Progenitor cell of endocrine pancreas (in vitro differentiated cells): Measurements from ENCODE around the gene KIAA0930. TPM values are rescaled to one million over a fixed set of nuclear protein-coding genes. Genes with fewer than 3 reads are reported as not detected.

Experiments used
- DNase-seq: peaks from one replicate; pipeline ENCODE4 v3.0.0; 2021; ENCODE audit warnings: low spot score; ENCODE audit not compliant: unreplicated experiment
- H3K27ac Mint-ChIP-seq: 2 replicates; pipeline ENCODE4 v1.8.0; 2021; ENCODE audit warnings: mild to moderate bottlenecking, moderate library complexity, mixed read lengths
- H3K27me3 Mint-ChIP-seq: 2 replicates; pipeline ENCODE4 v1.8.0; 2021; ENCODE audit warnings: mixed read lengths
- H3K36me3 Mint-ChIP-seq: 2 replicates; pipeline ENCODE4 v1.8.0; 2022; ENCODE audit warnings: mixed read lengths; ENCODE audit not compliant: insufficient read depth
- H3K4me1 Mint-ChIP-seq: 2 replicates; pipeline ENCODE4 v1.8.0; 2021; ENCODE audit warnings: low read depth, mixed read lengths
- H3K4me3 Mint-ChIP-seq: 2 replicates; pipeline ENCODE4 v1.8.0; 2021; ENCODE audit warnings: low read depth, mild to moderate bottlenecking, moderate library complexity, mixed read lengths
- H3K9me3 Mint-ChIP-seq: 2 replicates; pipeline ENCODE4 v1.8.0; 2021; ENCODE audit warnings: low read depth, mixed read lengths
- total RNA-seq: library from RNA; stranded (reverse); gene quantifications from 2 replicates; pipeline ENCODE4 v1.2.1, GENCODE V29; 2021
- TF ChIP-seq, protein P1 (sequence below): fragments of 200-600 bp; sonication (generic); IDR thresholded peaks from one replicate; pipeline ENCODE4 v1.5.0; 2021; ENCODE audit warnings: antibody characterized with exemption, mild to moderate bottlenecking; ENCODE audit not compliant: unreplicated experiment

Gene KIAA0930
- total RNA-seq, 1 donor from 2014 or later, result 45.3 TPM

DNA sequence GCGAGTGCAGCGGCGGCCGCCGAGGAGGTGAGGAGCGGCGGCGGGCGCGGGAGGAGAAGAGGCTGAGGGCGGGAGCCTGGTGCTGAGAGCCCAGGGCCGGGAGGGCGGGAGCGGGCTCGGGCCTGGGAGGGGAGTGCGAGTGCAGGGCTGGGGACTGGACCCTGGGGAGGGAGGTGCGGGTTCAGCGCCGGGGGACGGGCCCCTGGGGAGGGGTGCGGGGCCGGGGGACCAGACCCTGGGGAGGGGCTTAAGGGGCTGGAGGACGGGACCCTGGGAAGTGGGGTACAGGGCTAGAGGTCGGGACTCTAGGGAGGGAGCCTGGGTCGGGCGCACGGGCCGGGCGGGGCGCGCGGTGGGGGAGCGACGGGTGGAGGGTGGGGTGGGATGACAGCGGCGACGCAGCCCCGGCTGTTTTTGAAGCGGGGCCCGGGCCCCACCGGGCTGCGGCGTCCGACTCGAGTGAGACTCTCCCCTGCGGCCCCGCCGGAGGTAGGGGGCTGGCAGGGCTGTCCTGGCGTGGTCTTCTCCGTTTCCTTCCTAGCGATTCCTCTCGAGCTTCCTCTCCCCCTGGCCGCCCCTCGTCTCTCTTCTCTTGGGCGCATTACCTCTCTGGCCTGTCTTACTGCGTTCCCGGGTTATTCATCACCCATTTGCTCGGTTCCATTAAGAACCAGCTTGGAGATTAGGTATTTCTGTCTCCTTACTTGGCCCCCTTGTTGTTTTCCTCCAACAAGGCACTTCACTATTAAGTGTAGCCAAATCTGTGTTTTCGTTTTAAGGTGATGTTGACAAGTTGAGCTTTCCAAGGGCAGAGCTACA lies 76.2 kb downstream of the KIAA0930 start:
- Mint-ChIP-seq H3K9me3 (no peaks in the 10 kb centered on the region), H3K4me1 (peaks cover 26% of the 10 kb centered on the region), H3K27me3 (no peaks in the 10 kb centered on the region), H3K4me3 (peak overlapping the region; percentile 81), H3K27ac (peak overlapping the region; percentile 92), H3K36me3 (peaks cover 3% of the 10 kb centered on the region)
- TF ChIP-seq, protein P1, sequence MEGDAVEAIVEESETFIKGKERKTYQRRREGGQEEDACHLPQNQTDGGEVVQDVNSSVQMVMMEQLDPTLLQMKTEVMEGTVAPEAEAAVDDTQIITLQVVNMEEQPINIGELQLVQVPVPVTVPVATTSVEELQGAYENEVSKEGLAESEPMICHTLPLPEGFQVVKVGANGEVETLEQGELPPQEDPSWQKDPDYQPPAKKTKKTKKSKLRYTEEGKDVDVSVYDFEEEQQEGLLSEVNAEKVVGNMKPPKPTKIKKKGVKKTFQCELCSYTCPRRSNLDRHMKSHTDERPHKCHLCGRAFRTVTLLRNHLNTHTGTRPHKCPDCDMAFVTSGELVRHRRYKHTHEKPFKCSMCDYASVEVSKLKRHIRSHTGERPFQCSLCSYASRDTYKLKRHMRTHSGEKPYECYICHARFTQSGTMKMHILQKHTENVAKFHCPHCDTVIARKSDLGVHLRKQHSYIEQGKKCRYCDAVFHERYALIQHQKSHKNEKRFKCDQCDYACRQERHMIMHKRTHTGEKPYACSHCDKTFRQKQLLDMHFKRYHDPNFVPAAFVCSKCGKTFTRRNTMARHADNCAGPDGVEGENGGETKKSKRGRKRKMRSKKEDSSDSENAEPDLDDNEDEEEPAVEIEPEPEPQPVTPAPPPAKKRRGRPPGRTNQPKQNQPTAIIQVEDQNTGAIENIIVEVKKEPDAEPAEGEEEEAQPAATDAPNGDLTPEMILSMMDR, result no peak
- DNase-seq, result peak; percentile 28

DNA sequence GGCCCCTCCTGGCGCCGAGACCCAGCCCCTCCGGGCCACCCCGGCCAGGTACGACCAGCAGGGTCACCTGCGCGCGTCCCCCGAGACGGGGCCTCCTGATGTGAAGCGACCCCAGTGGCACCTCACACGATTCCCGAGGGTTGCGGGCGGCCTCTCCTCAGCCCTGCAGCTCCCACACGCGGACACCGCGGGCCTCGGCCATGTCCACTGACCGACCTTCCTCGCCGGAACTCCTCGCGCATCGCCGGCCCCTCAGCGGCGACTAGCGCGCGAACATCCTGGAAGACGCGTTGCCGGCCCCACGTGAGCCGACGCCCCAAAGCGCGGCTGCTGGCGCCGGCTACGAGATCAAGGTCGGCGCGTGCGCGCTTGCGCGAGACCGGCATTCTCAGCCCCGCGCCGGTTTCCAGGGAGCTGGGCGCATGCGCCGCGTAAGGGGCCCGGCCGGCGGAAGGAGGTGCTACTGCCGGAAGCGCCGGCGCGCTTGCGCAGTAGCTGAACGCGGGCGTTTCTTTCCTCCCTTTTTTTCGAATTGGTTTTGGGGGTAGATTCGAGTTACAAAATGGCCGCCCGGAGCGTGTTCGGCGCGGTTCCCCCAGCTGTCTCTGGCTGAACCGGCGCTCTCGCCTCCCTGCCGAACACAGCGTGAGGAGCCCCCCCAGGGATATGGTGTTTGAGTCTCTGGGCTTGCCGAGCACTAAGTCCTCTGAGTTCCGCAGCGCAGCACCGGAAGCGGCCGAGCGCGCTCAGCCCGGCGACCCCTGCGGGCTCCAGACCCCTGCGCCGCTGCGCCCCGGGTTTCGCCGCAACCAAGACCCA lies 77.0 kb downstream of the KIAA0930 start, which contains the start of gene NUP50:
TSS of gene NUP50 (plus strand) at position 475 of the 819 bp plus-strand sequence. CDS start 4,253 bp downstream, outside the sequence.
- Mint-ChIP-seq H3K4me3 (peak within 1 kb of the TSS; percentile 81), H3K36me3 (peaks cover 3% of the 10 kb centered on the region), H3K9me3 (no peaks in the 10 kb centered on the region), H3K27me3 (no peaks in the 10 kb centered on the region), H3K4me1 (peaks cover 29% of the 10 kb centered on the region), H3K27ac (peak within 1 kb of the TSS; percentile 98)
- TF ChIP-seq, protein P1, result peak; percentile 5
- DNase-seq, result peak; percentile 94

DNA sequence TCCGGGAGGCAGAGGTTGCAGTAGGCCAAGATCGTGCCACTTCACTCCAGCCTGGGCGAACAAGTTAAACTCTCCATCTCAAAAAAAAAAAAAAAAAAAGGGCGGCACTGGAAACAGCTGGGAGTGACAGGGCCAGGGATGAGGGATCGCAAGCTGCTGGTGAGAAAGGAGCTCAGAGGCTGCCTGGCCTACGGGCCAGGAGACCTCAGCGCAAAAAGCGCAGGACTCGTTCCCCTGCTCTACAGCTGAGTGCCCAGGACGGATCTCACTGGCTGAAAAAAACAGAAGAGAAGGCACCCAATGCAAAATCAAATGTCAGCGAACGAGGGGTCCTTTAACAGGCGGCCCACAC lies 77.6 kb downstream of the KIAA0930 start:
- DNase-seq, result no peak
- Mint-ChIP-seq H3K27ac (peak overlapping the region; percentile 98), H3K4me3 (peak overlapping the region; percentile 81)

DNA sequence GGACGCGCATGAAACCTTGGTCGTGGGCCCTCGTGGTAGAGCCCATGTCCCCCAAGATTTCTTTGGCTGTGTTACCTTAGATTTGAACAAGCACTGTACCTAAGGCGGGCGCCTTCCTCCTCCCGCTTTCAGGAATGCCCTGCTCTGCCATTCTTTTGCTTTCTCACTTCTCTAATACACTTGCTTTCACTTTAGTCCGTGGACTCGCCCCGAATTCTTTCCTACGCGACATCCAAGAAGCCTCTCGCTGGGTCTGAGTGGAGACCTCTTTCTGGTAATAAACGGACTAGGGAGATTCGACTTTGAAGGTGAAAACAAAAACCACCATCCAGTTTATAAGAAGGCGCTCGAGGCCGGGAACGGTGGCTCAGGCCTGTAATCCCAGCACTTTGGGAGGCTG lies 78.2 kb downstream of the KIAA0930 start:
- H3K27me3 Mint-ChIP-seq, result no peaks in the 10 kb centered on the region

More for the DNA sequence above, 77.6 kb downstream of the KIAA0930 start:
- H3K36me3 Mint-ChIP-seq, result peaks cover 1% of the 10 kb centered on the region
- peaks cover 29% of the 10 kb centered on the region for H3K4me1 Mint-ChIP-seq
- TF ChIP-seq, protein P1, result peak; percentile 8
- H3K9me3 Mint-ChIP-seq, result no peaks in the 10 kb centered on the region
- H3K27me3 Mint-ChIP-seq, result no peaks in the 10 kb centered on the region

More for the DNA sequence above, 78.2 kb downstream of the KIAA0930 start:
- Mint-ChIP-seq H3K36me3 (peaks cover 1% of the 10 kb centered on the region), H3K4me3 (peak overlapping the region; percentile 81), H3K9me3 (no peaks in the 10 kb centered on the region), H3K4me1 (peaks cover 29% of the 10 kb centered on the region), H3K27ac (peak overlapping the region; percentile 98)
- TF ChIP-seq, protein P1, result no peak
- DNase-seq, result no peak
